ENCODE results near the gene EHD3. TPM values are rescaled to one million over a fixed set of nuclear protein-coding genes. Genes with fewer than 3 reads are reported as not detected.

Gene EHD3
- total RNA-seq, 1 donor from 2014 or later = 3.9 TPM

DNA sequence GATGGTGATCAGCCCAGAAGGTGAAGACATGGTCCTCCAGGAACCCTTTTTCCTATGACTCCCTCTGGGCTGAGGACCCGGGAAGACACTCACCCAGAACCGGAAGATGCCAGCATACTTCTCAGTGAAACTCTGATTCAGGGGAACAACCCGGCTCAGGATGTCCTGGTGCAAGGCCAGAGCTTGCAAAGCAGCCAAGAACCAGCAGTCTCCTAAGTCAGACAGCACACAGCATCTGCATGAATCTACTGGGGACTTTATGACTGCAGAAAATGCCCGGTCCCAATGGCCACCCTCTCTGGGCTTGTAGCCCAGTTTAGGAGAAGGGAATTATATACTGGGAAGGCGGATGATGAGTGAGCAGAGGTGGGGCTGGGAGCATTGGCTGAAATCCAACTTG, 31.9 kb upstream of the EHD3 start:
- H3K9ac ChIP-seq = no peak overlapping the region
- no peaks in the 10 kb centered on the region for H3K9me3 ChIP-seq (ENCODE audit: low read depth)
- H3K4me1 ChIP-seq = peaks cover under 1% of the 10 kb centered on the region
- TF ChIP-seq EZH2 (IDR thresholded peaks at IDR 0.05) (no peak), EZH2phosphoT487 (IDR thresholded peaks at IDR 0.05) (no peak)
- TF ChIP-seq, protein P1, sequence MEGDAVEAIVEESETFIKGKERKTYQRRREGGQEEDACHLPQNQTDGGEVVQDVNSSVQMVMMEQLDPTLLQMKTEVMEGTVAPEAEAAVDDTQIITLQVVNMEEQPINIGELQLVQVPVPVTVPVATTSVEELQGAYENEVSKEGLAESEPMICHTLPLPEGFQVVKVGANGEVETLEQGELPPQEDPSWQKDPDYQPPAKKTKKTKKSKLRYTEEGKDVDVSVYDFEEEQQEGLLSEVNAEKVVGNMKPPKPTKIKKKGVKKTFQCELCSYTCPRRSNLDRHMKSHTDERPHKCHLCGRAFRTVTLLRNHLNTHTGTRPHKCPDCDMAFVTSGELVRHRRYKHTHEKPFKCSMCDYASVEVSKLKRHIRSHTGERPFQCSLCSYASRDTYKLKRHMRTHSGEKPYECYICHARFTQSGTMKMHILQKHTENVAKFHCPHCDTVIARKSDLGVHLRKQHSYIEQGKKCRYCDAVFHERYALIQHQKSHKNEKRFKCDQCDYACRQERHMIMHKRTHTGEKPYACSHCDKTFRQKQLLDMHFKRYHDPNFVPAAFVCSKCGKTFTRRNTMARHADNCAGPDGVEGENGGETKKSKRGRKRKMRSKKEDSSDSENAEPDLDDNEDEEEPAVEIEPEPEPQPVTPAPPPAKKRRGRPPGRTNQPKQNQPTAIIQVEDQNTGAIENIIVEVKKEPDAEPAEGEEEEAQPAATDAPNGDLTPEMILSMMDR (IDR thresholded peaks at IDR 0.05) = no peak
- no peaks in the 10 kb centered on the region for H3K27me3 ChIP-seq
- H3K4me2 ChIP-seq = no peak overlapping the region
- Mint-ChIP-seq H3K4me3 (no peak overlapping the region), H3K36me3 (no peaks in the 10 kb centered on the region), H3K27ac (no peak overlapping the region), H3K4me1 (no peaks in the 10 kb centered on the region), H3K9me3 (no peaks in the 10 kb centered on the region), H3K27me3 (ENCODE audit: insufficient read depth, low read depth) (peaks cover 4% of the 10 kb centered on the region)
- H3K27ac ChIP-seq = no peak overlapping the region
- no peaks in the 10 kb centered on the region for H3K36me3 ChIP-seq
- DNase-seq (ENCODE audit: low spot score) = no peak
- no peaks in the 10 kb centered on the region for H3K79me2 ChIP-seq (ENCODE audit: low read depth)
- no peak overlapping the region for H2AFZ ChIP-seq (replicated peaks)
- no peaks in the 10 kb centered on the region for H4K20me1 ChIP-seq (ENCODE audit: low read depth)
- H3K4me3 ChIP-seq = no peak overlapping the region
- H3F3A ChIP-seq (ENCODE audit: low read depth) = no peaks in the 10 kb centered on the region

DNA sequence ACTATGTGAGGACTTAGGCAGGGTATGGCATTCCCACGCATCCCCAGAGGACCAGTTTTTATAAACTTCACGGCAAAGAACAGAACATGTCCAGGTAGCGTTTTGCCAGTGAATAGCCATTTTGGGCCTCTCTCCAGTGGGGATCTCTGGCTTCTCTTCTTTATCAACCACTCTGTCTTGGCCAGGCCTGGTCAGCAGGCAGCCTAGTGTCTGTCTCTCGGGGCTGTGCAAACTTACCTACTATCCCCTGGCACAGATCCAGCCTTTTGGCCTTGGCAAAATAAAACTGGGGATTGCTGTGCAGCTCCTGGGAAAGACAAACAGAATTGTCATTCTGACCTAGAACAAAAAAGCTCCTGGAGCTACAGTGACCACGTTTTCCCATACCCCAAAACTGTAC, 31.1 kb upstream of the EHD3 start:
- H3K9me3 ChIP-seq (ENCODE audit: low read depth) = no peaks in the 10 kb centered on the region
- no peak overlapping the region for H3K27ac Mint-ChIP-seq
- no peaks in the 10 kb centered on the region for H3K36me3 ChIP-seq
- no peak overlapping the region for H3K4me3 Mint-ChIP-seq
- H2AFZ ChIP-seq (replicated peaks) = no peak overlapping the region
- no peaks in the 10 kb centered on the region for H4K20me1 ChIP-seq (ENCODE audit: low read depth)
- no peak for DNase-seq (ENCODE audit: low spot score)
- H3K4me3 ChIP-seq = no peak overlapping the region
- H3K36me3 Mint-ChIP-seq = no peaks in the 10 kb centered on the region
- H3K4me2 ChIP-seq = no peak overlapping the region
- no peaks in the 10 kb centered on the region for H3K9me3 Mint-ChIP-seq
- no peak overlapping the region for H3K27ac ChIP-seq
- peaks cover 2% of the 10 kb centered on the region for H3K4me1 Mint-ChIP-seq
- peaks cover 5% of the 10 kb centered on the region for H3K27me3 Mint-ChIP-seq (ENCODE audit: insufficient read depth, low read depth)
- peaks cover 8% of the 10 kb centered on the region for H3K4me1 ChIP-seq
- no peak overlapping the region for H3K9ac ChIP-seq
- no peaks in the 10 kb centered on the region for H3K27me3 ChIP-seq
- peaks cover 7% of the 10 kb centered on the region for H3F3A ChIP-seq (ENCODE audit: low read depth)
- no peaks in the 10 kb centered on the region for H3K79me2 ChIP-seq (ENCODE audit: low read depth)
- no peak for TF ChIP-seq EZH2 (IDR thresholded peaks at IDR 0.05)
- TF ChIP-seq, protein P1 (IDR thresholded peaks at IDR 0.05) = no peak
- no peak for TF ChIP-seq EZH2phosphoT487 (IDR thresholded peaks at IDR 0.05)

DNA sequence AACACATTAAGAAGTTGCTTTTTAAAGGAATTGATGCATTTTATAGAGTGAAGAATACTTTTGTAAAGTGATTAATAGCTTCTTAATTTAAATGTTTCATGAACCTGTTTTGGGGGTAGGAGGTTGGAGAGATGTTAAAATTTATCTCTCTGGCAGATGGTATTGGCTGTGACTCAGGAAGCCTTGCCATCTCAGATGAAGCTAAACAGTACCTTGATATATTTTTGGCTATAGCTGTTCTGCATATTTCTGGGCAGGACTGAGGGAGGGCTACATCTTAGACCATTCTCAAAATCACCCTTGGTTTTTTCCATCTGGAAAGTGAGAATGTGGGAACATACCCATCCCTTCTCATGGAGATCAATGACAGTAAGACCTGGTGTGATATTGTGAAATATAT, 30.0 kb upstream of the EHD3 start:
- no peaks in the 10 kb centered on the region for H3K9me3 ChIP-seq (ENCODE audit: low read depth)
- H2AFZ ChIP-seq (replicated peaks) = no peak overlapping the region
- H3K79me2 ChIP-seq (ENCODE audit: low read depth) = no peaks in the 10 kb centered on the region
- H3K27ac ChIP-seq = no peak overlapping the region
- H3K4me2 ChIP-seq = no peak overlapping the region
- Mint-ChIP-seq H3K36me3 (no peaks in the 10 kb centered on the region), H3K27ac (no peak overlapping the region), H3K4me1 (peaks cover 7% of the 10 kb centered on the region), H3K27me3 (ENCODE audit: insufficient read depth, low read depth) (peaks cover 5% of the 10 kb centered on the region), H3K4me3 (no peak overlapping the region), H3K9me3 (no peaks in the 10 kb centered on the region)
- TF ChIP-seq EZH2 (IDR thresholded peaks at IDR 0.05) (no peak), EZH2phosphoT487 (IDR thresholded peaks at IDR 0.05) (no peak)
- TF ChIP-seq, protein P1 (IDR thresholded peaks at IDR 0.05) = no peak
- no peak overlapping the region for H3K9ac ChIP-seq
- H3F3A ChIP-seq (ENCODE audit: low read depth) = peaks cover 9% of the 10 kb centered on the region
- no peaks in the 10 kb centered on the region for H4K20me1 ChIP-seq (ENCODE audit: low read depth)
- H3K36me3 ChIP-seq = no peaks in the 10 kb centered on the region
- no peaks in the 10 kb centered on the region for H3K27me3 ChIP-seq
- no peak overlapping the region for H3K4me3 ChIP-seq
- H3K4me1 ChIP-seq = peaks cover 15% of the 10 kb centered on the region
- no peak for DNase-seq (ENCODE audit: low spot score)
